Stimulated activated CD8-positive, alpha-beta memory T cell treated with anti-CD3 and anti-CD28 coated beads, Interleukin-2, amount 100 ng/mL, for 48 hours (primary cell): Measurements from ENCODE around the gene LY6G6F.

Experiments used
- DNase-seq, 2 donors: peaks; one replicate each; pipeline ENCODE4 v3.0.0-alpha.2; 2020; ENCODE audit warnings: low read depth in 2 of 2

The LY6G6F gene

DNA sequence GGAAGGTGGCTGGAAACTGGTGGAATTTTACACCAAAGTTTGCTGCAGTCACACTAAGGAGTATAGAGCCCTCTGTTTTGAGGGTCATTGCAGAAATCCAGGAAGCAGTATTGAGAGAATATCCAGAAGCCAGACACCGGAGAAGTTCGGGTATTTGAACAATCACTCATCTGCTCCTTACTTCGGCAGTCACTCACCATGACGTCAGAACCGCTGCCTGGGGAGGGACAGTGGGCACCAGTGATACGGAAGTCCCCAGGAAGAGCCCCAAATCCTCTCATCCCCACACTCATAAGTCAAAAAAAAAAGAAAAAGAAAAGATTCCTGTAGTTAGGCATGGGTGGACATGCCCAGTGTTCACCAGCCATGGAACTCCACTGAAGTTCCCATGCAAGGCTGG, 29.8 kb upstream of the LY6G6F start:
- no peak for DNase-seq

DNA sequence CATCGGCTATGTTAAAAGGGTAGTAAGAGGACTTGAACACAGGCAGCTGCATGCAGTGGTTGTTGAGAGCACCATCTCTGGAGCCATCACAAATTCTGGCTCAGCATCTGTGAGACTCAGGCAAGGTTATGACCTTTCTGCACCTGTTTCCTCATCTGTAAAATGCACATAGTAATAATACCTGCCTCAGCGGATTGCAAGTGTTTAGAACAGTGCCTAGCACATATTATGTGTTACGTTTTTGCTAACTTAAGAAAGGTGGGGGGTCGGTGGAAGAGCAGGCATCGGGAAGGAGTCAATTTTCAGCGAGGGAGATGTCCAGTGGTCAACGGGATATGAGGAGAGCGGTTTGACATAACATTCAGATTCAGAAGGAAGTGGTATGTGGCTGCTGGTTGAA, 28.7 kb upstream of the LY6G6F start:
- DNase-seq: no peak

DNA sequence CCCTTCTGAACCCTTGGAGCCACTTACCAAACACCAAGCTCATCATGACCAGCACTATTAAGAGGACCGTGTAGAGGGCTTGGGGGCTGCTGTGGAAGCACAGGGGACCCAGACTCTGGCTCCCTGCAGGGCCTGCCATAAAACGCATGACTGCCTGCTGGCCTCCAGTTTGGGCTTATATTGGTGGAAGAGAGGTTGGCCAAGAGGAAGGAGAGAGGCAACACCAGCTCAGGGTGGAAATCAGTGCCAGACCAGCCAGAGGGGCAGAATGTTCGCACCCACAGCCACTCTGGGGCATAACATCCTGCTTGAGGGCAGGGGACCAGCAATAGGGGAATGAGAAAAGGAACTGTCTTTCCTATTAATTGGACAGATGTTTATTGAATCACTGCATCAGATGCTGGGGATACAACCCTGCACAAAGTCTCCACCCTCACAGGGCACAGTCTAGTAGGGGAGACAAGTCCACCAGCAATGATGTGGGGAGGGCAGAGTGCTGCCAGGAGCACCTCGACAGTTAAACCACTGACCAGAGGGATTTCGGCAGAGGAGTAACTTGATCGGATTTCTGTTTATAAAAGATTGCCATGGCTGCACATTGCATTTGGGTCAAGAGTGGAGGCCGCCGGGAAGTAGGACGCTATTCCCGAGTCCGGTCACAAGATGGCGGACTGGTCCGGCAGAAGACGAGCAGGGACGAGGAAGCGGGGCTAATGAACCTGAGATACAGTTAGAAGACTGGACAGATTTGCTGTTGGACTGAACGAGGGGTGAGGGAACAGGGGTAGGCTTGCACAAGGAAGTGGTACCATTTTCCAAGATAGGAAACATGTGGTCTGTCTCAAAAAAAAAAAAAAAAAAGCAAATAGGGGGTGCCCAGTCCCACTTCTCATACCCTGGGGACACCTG, 26.2 kb upstream of the LY6G6F start, which contains the start of gene LY6G5C:
TSS of gene LY6G5C (minus strand) at position 842 of the 909 bp plus-strand sequence. CDS start at position 148, 694 bp downstream.
- peak in 1 of 2 donors; percentile 39 for DNase-seq

DNA sequence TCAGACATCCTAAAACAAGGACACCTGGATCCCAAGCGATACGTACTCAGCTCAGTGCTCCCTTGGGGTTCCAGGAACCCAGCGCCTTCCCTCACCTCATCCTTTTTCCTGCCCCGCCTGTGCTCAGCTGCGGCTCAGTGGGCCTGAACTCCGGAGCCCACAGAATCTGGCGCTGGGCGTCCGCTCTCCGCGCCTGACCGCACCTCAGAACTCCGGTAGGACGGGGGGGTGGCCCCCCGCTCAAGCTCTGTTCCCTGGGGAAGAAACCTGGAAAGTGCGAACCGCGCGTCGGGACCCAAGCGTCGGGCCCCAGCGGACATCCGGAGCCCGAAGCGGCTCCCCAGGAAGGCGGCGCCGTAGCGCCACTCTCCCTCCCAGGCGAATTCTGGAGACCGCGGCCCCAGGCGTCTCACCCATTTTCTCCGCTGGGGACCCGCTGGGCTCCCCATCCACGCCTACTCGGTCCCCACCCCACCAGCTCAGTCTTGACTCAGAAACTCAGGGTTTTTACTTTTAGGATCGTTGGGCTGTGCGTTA, 25.5 kb upstream of the LY6G6F start:
- DNase-seq: peak in 1 of 2 donors; percentile 37

DNA sequence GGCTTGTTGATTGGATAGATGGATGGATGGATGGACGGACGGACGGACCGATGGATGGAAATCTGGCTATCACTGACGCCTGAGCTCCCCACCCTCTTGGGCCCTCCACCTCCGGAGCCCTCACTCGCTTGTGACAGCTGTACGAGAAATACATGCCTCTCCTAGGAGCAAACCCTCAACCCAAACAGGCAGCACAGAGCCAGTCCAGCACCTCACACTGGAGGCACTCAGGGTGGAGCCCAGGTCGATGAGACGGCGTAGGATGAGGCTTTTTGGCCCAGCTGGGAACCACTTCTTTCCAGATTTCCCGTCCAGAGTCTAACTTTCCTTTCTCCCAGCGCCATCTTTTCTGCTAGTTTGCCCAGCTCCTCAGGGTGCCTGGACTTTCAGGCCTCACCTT, 23.1 kb upstream of the LY6G6F start:
- no peak for DNase-seq

DNA sequence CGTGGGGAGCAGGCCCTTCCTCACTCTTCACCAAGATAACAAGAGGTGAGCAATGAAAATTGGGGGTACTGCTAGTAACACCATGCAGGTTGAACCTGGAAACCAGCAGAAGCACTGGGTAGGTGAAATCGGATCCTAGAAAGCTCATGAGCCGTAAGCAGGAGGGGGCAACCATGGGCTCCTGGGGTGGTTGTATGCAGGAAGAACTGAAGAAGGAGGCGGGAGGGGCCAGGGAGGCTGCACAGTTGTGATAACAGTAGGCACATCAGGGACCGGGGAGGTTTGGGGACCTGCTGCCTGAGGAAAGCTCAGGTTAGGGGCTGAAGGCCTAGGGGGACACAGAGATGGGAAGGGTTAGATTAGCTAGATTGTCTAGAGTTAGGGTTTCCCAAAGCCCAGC, 20.2 kb upstream of the LY6G6F start:
- no peak for DNase-seq

DNA sequence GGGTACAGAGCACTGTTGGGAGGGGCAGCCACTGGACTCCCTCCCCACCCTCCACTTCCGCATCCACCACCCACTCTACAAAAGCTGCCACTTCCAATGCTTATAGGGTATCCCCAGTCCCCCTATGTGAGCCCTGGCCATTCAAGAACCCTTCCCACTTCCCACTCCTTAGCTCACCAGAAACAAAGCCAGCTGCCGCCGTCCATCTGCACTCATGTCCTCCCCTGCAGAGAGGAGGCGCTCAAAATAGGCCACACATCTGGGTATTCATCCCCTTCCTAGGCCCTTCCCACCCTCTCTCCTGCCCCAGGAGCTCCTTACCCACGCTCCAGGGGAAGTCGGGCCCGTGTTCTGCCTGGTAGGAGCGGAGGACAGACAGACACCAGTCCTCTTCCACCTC, 19.3 kb upstream of the LY6G6F start:
- DNase-seq: no peak

DNA sequence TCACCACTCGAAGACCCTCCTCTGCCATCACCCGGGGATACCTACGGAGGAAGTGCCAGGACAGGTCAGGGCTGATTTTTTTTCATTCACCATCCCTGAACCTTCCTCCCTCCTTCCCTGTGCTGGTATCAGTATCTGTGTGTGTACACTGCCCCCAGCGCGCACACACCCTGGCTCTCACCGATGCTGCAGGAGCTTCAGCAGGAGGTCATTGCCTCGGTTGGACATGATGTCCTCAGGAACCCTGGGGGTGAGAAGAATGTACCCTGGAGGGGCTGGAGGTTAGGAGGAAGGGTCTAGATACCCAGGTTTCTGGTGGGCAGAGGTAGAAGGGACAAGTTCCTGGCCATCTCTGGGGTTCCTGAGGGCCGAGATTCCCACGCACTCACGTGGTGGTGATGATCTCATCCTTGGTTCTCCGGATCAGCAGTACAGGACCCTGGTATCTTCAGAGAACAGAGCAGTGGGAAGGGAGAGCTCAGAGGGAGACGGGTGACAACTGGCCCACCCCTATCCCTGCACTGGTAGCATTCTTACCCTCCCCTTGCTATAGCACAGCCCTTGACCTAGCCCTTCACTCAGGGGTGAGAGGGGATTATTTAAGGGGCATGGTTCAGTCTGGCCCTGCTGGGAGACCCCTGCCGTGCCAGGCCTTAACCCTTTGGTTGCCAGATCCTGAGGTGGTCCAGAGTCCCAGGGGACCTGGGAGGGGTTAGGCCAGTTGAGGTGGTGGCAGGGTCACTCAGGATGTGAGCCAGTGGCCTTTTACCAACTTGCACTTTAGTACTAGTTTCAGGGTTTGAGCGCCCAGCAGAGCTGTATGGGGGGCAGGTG, 18.6 kb upstream of the LY6G6F start:
- no peak for DNase-seq

DNA sequence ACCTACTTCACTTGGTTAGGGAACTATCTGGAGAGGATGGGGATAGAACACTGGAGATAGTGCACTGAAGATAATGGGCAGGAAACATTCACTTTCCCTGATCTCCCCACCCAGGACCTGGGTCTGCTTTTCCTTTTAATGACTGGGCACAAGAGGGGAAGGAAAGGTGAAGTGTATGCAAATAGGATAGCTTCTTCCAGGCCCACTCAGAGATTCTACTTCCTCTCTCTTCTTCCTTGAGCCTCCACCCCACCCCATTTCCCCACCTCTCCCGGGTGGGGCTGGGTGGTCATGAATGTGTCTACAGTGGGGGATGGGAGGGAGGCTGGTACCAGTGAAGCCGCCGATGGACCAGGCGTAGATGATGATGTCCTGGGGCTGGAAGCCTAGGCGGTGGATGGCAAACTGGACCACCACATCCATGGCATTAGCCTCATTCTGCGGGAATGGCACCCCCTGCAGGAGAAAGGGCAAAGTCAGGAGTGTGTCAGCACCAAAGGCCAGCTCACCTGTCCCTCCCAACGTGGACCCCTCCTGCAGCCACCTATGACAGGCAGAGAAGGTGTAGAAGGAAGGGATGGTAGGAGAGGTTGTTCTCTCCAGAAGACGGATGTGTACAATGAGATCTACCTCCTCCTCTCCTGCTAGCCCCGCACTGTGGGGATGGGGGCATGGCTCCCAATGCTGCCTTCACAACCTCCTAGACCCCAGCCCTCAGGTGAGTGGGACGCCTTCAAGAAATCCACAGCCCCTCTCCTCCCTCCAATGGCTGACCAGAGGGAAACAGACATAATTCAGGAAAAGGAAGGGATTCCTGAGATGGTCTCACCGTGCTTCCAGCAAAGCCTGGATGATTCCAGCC, 17.2 kb upstream of the LY6G6F start:
- DNase-seq: no peak

DNA sequence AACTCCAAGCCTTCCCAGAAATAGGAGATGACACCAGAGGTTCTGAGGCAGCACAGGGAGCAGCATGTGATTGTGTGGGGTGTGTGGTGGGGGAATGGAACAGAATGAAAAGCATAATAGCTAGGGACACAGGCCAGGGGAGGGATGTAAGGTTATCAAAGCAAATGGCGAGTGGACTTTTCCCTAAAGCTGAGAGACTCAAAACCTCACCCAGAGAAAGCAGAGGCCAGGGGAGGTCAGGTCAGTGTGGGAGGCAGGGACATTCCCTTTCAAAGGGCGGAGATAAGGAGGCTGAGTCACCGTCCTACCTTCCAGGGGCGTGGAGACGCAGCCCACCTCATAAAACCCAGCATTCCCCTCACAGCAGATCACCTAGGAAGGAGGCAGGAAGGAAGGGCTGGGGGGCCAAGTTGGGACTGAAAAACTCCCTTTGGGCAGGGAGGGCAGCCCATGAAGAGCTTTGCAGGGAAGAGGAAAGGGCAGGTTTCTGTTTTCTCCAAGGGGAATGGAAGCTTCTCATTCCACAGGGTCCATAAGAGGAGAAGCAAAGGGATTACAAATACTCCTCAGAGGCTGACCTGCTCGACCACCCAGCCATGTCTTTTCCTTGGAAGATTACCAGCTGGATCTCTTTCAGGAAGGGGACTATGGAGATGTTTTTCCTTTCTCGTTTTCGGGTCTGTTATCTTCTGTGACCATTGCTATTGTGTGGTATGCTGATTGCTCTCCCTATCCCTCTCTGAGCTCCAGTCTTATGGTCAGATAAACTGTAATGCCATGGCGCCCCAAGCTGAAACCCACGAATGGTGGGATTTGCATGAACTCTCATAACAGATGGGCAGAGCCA, 16.2 kb upstream of the LY6G6F start:
- no peak for DNase-seq

DNA sequence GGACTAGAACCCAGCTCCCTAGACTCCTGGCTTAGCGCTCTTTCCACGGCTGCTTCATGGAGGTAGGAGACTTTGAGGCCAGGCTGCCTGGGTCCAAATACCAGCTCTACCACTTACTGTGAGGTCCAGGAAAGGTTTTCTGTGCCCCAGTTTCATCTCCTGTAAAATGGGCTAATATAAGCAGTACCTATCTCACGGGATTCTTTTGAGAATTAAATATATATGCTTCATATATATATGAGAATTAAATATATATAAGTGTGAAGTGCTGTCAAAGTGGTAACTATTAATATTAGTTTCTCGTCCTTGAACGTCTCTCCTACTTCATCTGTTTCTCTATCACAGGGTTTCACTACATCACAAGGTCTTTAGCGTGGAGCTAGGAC, 15.6 kb upstream of the LY6G6F start:
- DNase-seq: no peak

DNA sequence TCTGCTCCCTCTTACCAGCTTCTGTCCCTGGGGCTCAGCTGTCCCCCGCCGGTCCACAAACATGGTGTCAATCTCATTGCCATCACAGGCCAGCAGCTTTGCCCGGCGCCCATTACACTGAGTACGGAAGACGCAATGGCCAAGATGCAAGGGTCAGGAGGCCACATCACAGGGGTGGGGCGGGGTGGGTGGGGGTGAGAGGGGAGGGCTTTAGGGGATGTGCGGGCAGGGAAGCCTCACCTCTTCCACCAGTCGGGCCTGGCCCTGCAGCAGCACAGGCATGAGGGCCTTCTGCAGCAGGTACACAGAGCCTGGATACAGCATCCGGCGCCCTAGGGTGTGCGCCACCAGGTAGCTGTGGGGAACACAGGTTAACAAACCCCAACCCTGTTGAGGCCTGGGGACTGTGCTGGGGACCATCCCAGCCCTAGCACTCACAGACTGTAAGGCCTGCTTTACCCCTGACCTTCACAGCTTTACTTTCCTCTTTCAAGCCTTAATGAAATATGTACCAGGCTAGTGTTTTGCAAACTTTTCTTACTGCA, 15.0 kb upstream of the LY6G6F start:
- DNase-seq: no peak

DNA sequence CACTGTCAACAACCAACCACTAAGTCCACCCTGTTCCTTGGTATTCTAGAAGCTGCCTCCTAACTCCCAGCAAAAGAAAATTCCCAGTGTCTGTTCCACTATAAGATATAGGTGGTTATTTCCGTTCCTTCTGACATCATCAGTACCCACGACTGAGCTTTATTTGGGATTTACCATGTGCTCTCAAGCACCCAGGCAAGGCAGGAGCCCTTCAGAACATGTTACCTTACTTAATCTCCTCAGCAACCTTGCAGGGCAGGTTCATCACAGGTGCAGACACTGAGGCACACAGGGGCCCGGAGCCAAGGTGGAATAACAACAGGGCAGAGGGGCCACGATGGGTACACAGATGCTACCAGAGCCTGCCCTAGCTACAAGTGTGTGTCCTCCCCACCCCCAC, 14.3 kb upstream of the LY6G6F start:
- DNase-seq: no peak

DNA sequence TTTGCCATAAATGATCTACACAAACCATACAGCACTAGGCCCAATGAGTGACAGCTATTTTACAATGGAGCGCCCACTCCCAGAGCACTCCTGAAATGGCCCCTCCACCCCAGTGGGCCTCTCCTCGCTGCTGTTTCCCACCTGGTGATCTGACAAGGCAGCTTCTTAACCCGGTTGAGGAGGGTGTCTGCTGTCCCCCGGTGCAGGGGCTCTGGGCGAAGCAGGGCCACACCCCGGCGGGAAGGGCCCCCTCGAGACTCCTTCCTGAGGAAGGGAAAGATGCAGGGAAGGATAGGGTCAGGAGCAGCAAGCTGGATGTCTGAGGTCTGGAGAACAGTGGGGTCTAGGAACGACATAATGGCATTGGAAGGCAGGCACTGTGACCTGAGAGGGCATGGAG, 13.8 kb upstream of the LY6G6F start:
- no peak for DNase-seq

DNA sequence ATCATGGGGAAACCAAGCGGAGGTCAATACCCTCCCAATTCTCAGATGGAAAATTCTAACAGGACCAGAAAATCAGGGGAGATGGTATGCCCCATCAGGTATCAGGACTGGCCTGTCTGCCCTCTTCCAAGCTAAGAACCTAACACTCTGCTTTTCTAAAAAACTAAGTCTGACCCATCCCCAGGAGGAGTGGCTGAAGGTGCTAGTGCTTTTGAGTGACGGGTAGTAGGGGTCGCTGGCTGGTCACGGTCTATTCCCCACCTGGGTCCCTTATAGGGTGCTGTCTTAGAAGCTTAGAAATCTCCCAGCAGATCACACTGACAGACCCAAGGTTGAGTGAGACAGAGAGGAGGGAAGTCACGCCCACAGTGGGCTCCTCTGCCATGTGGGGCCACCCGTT, 13.1 kb upstream of the LY6G6F start:
- no peak for DNase-seq

DNA sequence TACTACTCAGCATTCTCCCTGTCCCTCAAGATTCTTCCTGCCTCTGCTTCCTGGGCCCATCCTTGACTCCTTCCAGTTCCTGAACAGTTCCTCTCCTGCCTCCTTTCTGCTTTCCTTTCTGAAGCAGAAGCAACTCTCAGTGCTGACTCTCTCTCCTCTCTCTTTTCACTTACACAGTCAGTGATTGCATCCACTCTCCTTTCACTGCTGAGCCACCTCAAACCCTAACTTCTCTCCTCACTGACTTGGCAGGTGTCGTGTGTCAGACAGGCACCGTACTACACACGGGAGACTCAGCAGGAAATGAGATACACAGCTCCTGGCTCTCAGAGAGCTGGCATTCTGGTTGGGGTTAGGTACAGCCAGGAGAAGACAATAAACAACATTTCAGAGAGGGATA, 9.1 kb upstream of the LY6G6F start:
- no peak for DNase-seq

DNA sequence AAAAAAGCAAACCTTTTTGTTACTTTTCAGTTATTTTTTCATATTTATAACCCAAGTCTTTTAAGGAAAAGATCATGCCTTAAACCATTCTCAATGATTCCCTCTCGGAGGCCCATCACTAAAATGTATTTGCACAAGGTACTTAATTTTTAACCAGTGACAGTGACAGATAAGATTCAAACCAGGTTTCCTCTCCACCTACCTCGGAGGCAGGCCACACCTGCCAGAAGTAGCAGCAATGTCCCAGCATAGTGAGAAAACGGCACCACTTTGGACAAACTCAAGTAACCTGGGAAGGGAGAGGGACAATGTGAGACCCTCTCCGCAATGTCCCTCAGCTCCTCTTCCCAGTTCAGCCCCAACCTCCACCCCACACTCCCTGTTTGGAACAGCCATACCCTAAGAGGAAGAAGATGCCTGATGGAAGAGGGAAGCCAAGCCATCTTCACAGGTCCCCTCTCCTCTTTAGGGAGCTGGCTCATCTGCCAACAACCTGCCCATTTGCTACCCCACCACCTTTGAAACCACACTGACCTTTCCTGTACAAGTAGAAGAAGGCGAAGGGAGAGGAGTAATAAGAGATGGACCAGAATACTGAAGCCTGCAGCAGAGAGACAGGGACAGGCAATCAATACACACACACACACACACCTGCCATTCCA, 5.8 kb upstream of the LY6G6F start:
- DNase-seq: no peak

DNA sequence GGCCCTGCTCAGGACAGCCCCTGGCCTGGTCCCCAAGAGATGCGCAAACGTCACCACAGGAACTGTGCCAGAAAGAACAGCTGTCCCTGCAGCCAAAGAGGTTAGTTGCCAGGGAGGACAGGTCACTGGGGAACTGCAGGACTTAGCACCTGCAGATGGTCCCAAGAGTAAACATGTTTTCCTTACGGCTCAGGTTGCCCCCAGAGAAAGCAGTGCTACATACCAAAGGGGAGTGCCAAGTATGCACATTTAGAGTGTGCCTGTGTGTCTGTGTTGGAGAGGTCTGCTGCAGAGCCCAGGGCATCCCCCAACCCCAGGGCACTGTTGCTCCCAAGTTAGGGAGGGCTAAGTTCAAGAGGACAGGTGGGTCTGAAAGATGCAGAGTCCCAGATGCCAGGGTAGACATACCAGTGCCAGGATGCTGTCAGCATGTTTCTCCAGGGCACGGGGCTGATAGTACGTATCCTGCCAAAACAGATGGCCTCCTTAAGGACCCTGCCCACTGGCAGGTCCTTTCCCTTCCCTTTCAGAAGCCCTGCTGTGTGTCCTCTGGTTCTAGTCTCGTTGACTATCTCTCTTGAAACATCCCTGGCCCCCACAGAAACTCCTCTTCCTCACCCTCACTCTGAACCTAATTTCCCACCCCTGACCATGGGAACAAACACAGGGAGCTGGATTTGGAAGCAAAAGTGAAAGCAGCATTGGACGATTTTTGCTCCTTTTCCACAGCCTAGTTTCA, 4.8 kb upstream of the LY6G6F start:
- DNase-seq: no peak

DNA sequence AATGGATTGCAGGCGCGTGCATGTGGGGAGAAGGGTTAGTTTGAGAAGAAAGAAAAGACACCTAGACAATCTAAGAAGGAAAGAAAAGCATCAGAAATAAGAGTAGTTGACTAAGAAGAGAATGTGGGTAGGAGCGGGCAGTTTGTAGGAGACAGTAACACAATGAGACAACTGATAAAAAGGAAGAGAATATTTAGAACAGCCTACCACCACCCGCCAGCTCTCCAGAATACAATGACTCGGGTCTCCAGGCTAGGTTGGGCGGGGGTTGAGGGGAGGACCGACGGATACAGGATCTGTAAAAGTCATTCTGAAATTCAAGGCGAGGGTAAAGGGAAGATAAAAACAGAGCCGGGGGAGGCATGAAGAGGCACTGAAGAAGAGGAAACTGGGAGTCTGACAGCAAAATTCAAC, 4.3 kb upstream of the LY6G6F start:
- DNase-seq: no peak
